HG02759 (cell line): ENCODE results near the gene TTLL7.

Experiments used
- ATAC-seq: cut with Tn5 transposase; IDR thresholded peaks from one replicate; pipeline ENCODE4 v1.9.1; 2021; ENCODE audit warnings: mild to moderate bottlenecking, moderate library complexity; ENCODE audit not compliant: unreplicated experiment

The TTLL7 gene

GRCh38 chr1:83828456-83828855, 170.5 kb downstream of the TTLL7 start:
- ATAC-seq, result no peak

- ATAC-seq, result no peak
Observed at GRCh38 chr1:83827741-83828140, 171.2 kb downstream of the TTLL7 start.

- ATAC-seq, result no peak
Observed at GRCh38 chr1:83822208-83822607, 176.7 kb downstream of the TTLL7 start.

GRCh38 chr1:83819436-83819835, 179.5 kb downstream of the TTLL7 start:
- ATAC-seq, result no peak

- ATAC-seq, result no peak
Observed at GRCh38 chr1:83818916-83819315, 180.0 kb downstream of the TTLL7 start.

GRCh38 chr1:83816836-83817235, 182.1 kb downstream of the TTLL7 start:
- ATAC-seq, result no peak

GRCh38 chr1:83815330-83815729, 183.6 kb downstream of the TTLL7 start:
- ATAC-seq, result no peak
